Neural progenitor cell (in vitro differentiated cells): Measurements from ENCODE around the gene SLC17A7. TPM values are rescaled to one million over a fixed set of nuclear protein-coding genes. Genes with fewer than 3 reads are reported as not detected.
A peak's percentile ranks its signal among the peaks of the same experiment; 100 is the strongest.

Experiments used
- DNase-seq: peaks from one replicate; pipeline ENCODE4 v3.0.0-alpha.2; 2016; ENCODE audit warnings: low spot score
- H2AFZ ChIP-seq: fragments of 200-600 bp; sonication (generic); replicated peaks from 2 replicates; pipeline ENCODE4 v1.6.1; 2016; ENCODE audit warnings: antibody characterized with exemption
- H3F3A ChIP-seq: fragments of 200-600 bp; sonication (generic); 2 replicates; pipeline ENCODE4 v1.6.1; 2016; ENCODE audit warnings: antibody characterized with exemption, low read depth
- H3K27ac ChIP-seq: fragments of 200-600 bp; sonication (generic); 2 replicates; pipeline ENCODE4 v1.5.1; 2016; ENCODE audit warnings: mild to moderate bottlenecking
- H3K27me3 ChIP-seq: fragments of 200-600 bp; sonication (generic); 2 replicates; pipeline ENCODE4 v1.6.1; 2016; ENCODE audit warnings: mild to moderate bottlenecking, moderate library complexity
- H3K36me3 ChIP-seq: fragments of 200-600 bp; sonication (generic); 2 replicates; pipeline ENCODE4 v1.5.1; 2016
- H3K4me1 ChIP-seq: fragments of 200-600 bp; sonication (generic); 2 replicates; pipeline ENCODE4 v1.6.1; 2016; ENCODE audit warnings: mixed run types
- H3K4me2 ChIP-seq: fragments of 200-600 bp; sonication (generic); 2 replicates; pipeline ENCODE4 v1.6.1; 2016
- H3K4me3 ChIP-seq: fragments of 200-600 bp; sonication (generic); 2 replicates; pipeline ENCODE4 v1.5.1; 2016
- H3K79me2 ChIP-seq: fragments of 200-600 bp; sonication (generic); 2 replicates; pipeline ENCODE4 v1.6.1; 2016; ENCODE audit warnings: low read depth
- H3K9ac ChIP-seq: fragments of 200-600 bp; sonication (generic); 2 replicates; pipeline ENCODE4 v1.6.1; 2016
- H3K9me3 ChIP-seq: fragments of 200-600 bp; sonication (generic); 2 replicates; pipeline ENCODE4 v1.5.1; 2016; ENCODE audit warnings: low read depth
- H4K20me1 ChIP-seq: fragments of 200-600 bp; sonication (generic); 2 replicates; pipeline ENCODE4 v1.6.1; 2016; ENCODE audit warnings: low read depth
- H3K27ac Mint-ChIP-seq: 3 replicates; pipeline ENCODE4 v1.8.0; 2021; ENCODE audit warnings: mixed read lengths
- H3K27me3 Mint-ChIP-seq: 2 replicates; pipeline ENCODE4 v1.8.0; 2022; ENCODE audit warnings: low read depth, mild to moderate bottlenecking, inconsistent platforms, moderate library complexity, mixed read lengths; ENCODE audit not compliant: insufficient read depth
- H3K36me3 Mint-ChIP-seq: 3 replicates; pipeline ENCODE4 v1.8.0; 2021; ENCODE audit warnings: mixed read lengths
- H3K4me1 Mint-ChIP-seq: 3 replicates; pipeline ENCODE4 v1.8.0; 2021; ENCODE audit warnings: mixed read lengths
- H3K4me3 Mint-ChIP-seq: 3 replicates; pipeline ENCODE4 v1.8.0; 2021; ENCODE audit warnings: mild to moderate bottlenecking, moderate library complexity, mixed read lengths
- H3K9me3 Mint-ChIP-seq: 3 replicates; pipeline ENCODE4 v1.8.0; 2020; ENCODE audit warnings: mixed read lengths
- EZH2 ChIP-seq: fragments of 200-600 bp; sonication (generic); IDR thresholded peaks from 2 replicates; pipeline ENCODE4 v1.6.1; 2017; ENCODE audit warnings: antibody characterized with exemption, mild to moderate bottlenecking, moderate library complexity
- EZH2phosphoT487 ChIP-seq: fragments of 200-600 bp; sonication (generic); IDR thresholded peaks from 2 replicates; pipeline ENCODE4 v1.6.1; 2017; ENCODE audit warnings: antibody characterized with exemption
- total RNA-seq: library from RNA; depleted of rRNA; stranded (reverse); fragments of >200 nt; gene quantifications from 2 replicates; pipeline ENCODE4 v1.2.3, GENCODE V29; 2015; ENCODE audit warnings: low replicate concordance
- TF ChIP-seq, protein P1 (sequence below): fragments of 200-600 bp; sonication (generic); IDR thresholded peaks from 2 replicates; pipeline ENCODE4 v1.5.1; 2017; ENCODE audit warnings: antibody characterized with exemption, mild to moderate bottlenecking

Gene SLC17A7
- 1.4 TPM in 2 replicates for total RNA-seq

GRCh38 chr19:49441210-49441959 lies at the start of gene SLC17A7:
Gene SLC17A7 (minus strand): TSS chr19:49441527. CDS start chr19:49441379, 148 bp downstream.
- Histone ChIP-seq H3K9me3 (no peaks in the 10 kb centered on the region), H3K4me2 (peak within 1 kb of the TSS; percentile 77), H2AFZ (peak within 1 kb of the TSS; percentile 31), H3K27ac (no peak within 1 kb of the TSS), H4K20me1 (peaks cover 6% of the 10 kb centered on the region), H3K36me3 (no peaks in the 10 kb centered on the region), H3K4me3 (peak within 1 kb of the TSS; percentile 43), H3K79me2 (no peaks in the 10 kb centered on the region), H3K4me1 (peaks cover 8% of the 10 kb centered on the region), H3K27me3 (peaks cover 63% of the 10 kb centered on the region), H3F3A (peaks cover 43% of the 10 kb centered on the region), H3K9ac (no peak within 1 kb of the TSS)
- DNase-seq: peak; percentile 86
- H3K4me3 Mint-ChIP-seq: peak within 1 kb of the TSS; percentile 85
- peaks cover 18% of the 10 kb centered on the region for H3K4me1 Mint-ChIP-seq
- no peaks in the 10 kb centered on the region for H3K9me3 Mint-ChIP-seq
- H3K27ac Mint-ChIP-seq: no peak within 1 kb of the TSS
- TF ChIP-seq EZH2: peak; percentile 5
- TF ChIP-seq, protein P1, sequence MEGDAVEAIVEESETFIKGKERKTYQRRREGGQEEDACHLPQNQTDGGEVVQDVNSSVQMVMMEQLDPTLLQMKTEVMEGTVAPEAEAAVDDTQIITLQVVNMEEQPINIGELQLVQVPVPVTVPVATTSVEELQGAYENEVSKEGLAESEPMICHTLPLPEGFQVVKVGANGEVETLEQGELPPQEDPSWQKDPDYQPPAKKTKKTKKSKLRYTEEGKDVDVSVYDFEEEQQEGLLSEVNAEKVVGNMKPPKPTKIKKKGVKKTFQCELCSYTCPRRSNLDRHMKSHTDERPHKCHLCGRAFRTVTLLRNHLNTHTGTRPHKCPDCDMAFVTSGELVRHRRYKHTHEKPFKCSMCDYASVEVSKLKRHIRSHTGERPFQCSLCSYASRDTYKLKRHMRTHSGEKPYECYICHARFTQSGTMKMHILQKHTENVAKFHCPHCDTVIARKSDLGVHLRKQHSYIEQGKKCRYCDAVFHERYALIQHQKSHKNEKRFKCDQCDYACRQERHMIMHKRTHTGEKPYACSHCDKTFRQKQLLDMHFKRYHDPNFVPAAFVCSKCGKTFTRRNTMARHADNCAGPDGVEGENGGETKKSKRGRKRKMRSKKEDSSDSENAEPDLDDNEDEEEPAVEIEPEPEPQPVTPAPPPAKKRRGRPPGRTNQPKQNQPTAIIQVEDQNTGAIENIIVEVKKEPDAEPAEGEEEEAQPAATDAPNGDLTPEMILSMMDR: no peak
- H3K36me3 Mint-ChIP-seq: no peaks in the 10 kb centered on the region
- peaks cover 62% of the 10 kb centered on the region for H3K27me3 Mint-ChIP-seq

- no peak overlapping the region for H3K9ac ChIP-seq
- TF ChIP-seq EZH2 (no peak), EZH2phosphoT487 (no peak)
- TF ChIP-seq, protein P1: no peak
- peaks cover 30% of the 10 kb centered on the region for H3K4me1 Mint-ChIP-seq
- peaks cover 4% of the 10 kb centered on the region for H3K36me3 ChIP-seq
- peaks cover 33% of the 10 kb centered on the region for H3K36me3 Mint-ChIP-seq
- no peaks in the 10 kb centered on the region for H3K9me3 Mint-ChIP-seq
- H3F3A ChIP-seq: peaks cover 83% of the 10 kb centered on the region
- no peak overlapping the region for H3K4me2 ChIP-seq
- no peak overlapping the region for H3K4me3 ChIP-seq
- peak overlapping the region; percentile 87 for H3K27ac ChIP-seq
- peaks cover 37% of the 10 kb centered on the region for H3K79me2 ChIP-seq
- H3K27me3 Mint-ChIP-seq: peaks cover 8% of the 10 kb centered on the region
- no peak for DNase-seq
- H2AFZ ChIP-seq: no peak overlapping the region
- H3K9me3 ChIP-seq: no peaks in the 10 kb centered on the region
- H3K4me3 Mint-ChIP-seq: peak overlapping the region; percentile 98
- H3K27ac Mint-ChIP-seq: no peak overlapping the region
- H3K4me1 ChIP-seq: peaks cover 9% of the 10 kb centered on the region
- no peaks in the 10 kb centered on the region for H3K27me3 ChIP-seq
- H4K20me1 ChIP-seq: peaks cover 42% of the 10 kb centered on the region
Measured at GRCh38 chr19:49490287-49491029, 49.1 kb upstream of the SLC17A7 start.

DNA sequence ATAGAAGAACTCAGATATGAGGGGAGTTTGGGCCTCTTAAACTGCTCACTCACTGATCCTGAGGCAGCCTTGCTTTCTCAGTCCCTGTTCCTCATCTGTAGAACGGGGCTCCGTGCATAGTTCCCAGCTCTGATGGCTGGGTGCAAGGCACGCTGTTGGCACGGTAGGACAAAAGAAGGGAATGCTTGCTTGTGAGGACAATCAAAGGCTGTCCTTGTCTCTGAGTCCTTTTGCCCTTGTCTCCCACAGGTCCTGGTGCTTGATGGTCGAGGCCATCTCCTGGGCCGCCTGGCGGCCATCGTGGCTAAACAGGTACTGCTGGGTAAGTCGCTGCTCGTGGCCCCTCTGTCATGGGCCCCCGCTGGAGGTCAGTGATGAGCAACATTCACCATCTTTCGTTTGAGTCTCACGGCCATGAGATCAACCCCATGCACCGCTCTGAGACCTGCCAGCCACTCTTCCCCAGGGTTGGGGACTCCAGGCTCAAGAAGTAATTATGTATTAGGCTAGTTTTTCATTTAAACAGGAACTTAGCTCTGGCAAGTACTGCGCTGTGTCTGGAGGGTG lies 48.4 kb upstream of the SLC17A7 start:
- peaks cover 33% of the 10 kb centered on the region for H3K36me3 Mint-ChIP-seq
- peaks cover 42% of the 10 kb centered on the region for H4K20me1 ChIP-seq

More for the DNA sequence above, 48.4 kb upstream of the SLC17A7 start:
- H3K79me2 ChIP-seq: peaks cover 37% of the 10 kb centered on the region
- H3K4me1 Mint-ChIP-seq: peaks cover 26% of the 10 kb centered on the region
- H3K27ac Mint-ChIP-seq: peak overlapping the region; percentile 98
- H3K27me3 Mint-ChIP-seq: peaks cover 9% of the 10 kb centered on the region
- no peaks in the 10 kb centered on the region for H3K27me3 ChIP-seq
- peaks cover 9% of the 10 kb centered on the region for H3K4me1 ChIP-seq
- peak overlapping the region; percentile 98 for H3K4me3 Mint-ChIP-seq
- peaks cover 4% of the 10 kb centered on the region for H3K36me3 ChIP-seq
- no peaks in the 10 kb centered on the region for H3K9me3 ChIP-seq
- H3K4me2 ChIP-seq: peak overlapping the region; percentile 99
- H3K9ac ChIP-seq: no peak overlapping the region
- peak; percentile 2 for DNase-seq
- H3K4me3 ChIP-seq: peak overlapping the region; percentile 97
- no peak overlapping the region for H2AFZ ChIP-seq
- H3F3A ChIP-seq: peaks cover 76% of the 10 kb centered on the region
- peak overlapping the region; percentile 87 for H3K27ac ChIP-seq
- TF ChIP-seq EZH2 (no peak), EZH2phosphoT487 (no peak)
- TF ChIP-seq, protein P1: no peak
- no peaks in the 10 kb centered on the region for H3K9me3 Mint-ChIP-seq
